HG02588 (cell line): Measurements from ENCODE around the gene MAGI1.

Source experiments
- ATAC-seq: cut with Tn5 transposase; IDR thresholded peaks from one replicate; pipeline ENCODE4 v1.9.1; 2021; ENCODE audit warnings: mild to moderate bottlenecking, moderate library complexity; ENCODE audit not compliant: unreplicated experiment

Gene MAGI1

DNA sequence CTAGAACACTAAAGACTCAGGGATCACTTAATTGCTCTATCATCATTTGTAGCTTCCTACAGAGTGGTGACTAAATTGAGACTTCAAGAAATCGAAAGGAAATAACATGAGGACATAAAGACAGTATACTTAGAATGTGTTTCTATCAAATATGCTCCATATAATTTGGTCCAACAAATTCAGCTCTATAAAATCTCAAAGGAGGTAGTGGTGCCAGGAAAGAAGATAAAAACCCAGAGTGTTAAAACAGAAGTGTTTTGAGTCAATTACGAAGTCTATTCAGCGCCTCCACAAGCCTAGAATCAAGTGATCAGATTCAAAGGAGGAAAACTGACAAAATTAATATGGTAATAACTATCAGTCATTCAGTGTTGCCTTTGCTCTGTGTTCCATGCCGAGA is 22.9 kb downstream of the MAGI1 start:
- ATAC-seq: no peak

DNA sequence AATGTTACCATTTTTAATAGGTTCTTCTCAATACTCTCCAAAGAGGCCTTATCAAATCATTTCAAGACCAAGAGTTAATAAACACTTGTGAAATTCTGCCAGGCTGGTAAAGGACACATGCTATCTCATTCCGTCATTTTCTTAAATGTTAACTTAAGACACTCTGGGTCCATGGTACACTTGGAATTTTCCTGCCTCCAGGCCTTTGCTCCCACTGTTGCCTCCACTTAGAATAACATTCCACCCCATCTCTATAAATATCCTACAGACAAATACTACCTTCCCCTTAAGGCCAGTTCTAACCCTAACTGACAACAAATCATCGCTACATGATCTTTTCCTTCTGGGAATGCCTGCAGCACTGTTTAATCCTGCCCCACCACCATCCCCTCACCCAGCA is 24.1 kb downstream of the MAGI1 start:
- ATAC-seq: no peak

GRCh38 chr3:66014056-66014455 is 24.7 kb downstream of the MAGI1 start:
- ATAC-seq: no peak

- no peak for ATAC-seq
These were observed 26.0 kb downstream of the MAGI1 start for GRCh38 chr3:66012711-66013110.

DNA sequence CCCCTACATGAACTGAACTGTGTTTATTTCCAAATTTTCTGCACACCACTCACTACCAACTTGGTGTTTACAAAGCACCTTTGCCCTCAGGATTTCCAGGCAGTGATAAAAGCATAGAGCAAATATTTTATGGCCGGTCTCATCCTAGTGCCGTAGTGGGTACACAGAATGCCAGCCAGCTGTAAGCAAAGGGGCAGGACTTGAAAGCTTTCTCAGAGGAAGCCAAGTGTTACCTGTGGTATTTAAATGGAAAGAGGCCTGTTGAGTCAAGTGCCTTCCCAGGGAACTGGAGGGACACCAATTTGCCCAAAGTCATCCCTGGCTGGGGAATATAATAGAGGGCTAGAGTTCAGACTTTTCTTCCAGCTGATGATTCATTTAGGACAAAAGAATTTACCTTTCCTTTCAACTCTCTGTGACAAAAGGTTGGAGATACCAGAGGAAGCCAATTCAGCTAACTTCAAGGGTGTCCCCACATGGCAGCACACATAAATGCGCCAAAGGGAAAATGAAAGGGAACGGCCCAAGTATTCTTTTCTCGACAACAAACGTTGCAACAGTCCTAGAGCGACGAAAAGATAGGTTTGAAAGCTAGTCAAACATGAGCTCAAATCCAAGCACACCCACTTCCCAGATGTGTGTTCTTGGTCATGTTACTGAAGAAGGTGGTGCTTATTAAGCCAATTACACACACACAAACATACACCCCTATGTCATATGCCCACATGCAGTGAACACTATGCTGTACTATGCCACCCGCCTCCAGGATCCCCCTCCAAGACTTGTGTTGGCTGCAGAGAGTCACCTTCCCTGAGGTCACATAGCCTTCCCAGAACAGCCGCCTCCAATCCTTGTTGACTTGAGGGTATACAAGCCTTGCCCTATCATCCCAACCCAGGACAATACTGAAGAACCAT is 27.7 kb downstream of the MAGI1 start:
- ATAC-seq: no peak

DNA sequence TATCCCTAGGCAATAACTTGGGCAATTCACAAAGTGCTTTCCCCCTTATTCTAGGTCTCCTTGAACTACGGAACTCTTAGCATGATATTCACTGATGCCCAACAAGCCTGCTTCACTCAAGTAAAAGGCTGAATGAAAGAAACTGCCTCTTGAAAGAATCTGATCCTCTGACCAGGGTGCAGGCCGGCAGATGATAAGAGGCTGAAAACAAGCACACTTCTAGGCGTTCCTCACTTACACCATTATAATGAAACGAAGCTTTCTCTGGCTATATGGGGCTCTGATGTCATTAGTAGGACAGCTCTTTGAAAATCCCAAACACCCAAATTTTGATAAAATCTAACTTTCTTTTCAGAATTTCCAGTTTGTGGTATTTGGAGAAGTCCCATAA is 28.4 kb downstream of the MAGI1 start:
- ATAC-seq: no peak

GRCh38 chr3:66004244-66004643 is 34.5 kb downstream of the MAGI1 start:
- ATAC-seq: no peak

GRCh38 chr3:66001626-66002025 is 37.1 kb downstream of the MAGI1 start:
- ATAC-seq: no peak

DNA sequence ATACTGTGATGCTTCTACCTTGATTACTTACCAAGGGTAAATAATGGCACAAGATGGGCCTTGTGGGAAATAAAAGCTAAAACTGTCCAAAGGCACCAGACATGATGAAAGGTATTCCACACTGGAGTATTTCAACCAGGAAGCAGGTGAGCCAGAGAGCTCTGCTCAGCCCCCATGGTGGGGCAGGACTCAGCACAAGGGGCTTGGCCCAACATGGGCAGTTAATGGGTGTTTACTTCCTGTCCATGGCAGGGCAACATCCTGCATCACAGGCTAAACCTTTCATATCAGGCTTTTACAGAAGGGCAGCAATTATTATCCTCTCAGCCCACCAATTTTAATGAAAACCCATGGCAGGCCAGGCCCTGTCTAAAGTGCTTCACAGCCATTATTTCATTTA is 38.2 kb downstream of the MAGI1 start:
- no peak for ATAC-seq

DNA sequence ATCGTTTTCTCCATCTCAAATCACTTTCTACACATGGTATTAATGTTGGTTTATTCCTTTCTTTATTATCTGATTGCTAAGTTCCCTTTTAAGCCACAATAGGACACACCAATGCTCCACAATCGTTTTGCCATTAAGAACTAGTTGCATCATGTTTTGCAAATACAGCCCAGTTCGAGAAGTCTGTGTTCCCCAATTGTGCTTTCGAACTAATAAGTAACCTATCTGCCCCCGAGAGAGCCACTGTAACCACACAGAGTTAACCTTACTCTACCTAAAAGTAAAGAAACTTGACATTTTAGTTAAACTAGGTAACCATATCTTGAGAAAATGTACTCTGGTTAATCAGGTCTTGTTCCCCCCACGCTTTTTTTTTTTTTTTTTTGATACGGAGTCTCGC is 39.1 kb downstream of the MAGI1 start:
- no peak for ATAC-seq

DNA sequence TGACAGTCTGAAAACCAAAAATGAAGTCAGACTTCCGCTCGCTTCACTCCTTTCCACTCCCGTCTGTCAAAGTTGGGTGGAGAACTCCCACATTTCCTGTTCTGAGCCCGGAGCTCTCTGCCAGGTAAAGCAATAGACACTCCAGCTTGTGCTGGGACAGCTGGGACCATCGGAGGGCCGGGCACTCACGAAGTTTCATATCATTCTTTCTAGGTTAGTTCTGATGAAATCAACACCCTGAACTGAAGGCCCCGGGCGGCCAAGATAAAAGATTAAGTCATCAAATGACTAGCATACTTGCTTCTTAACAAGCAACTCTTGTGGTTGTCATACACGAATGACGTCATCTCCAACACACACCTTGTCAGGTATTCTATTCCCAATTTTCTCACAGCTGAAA is 42.1 kb downstream of the MAGI1 start:
- no peak for ATAC-seq

GRCh38 chr3:65995515-65995914 is 43.2 kb downstream of the MAGI1 start:
- ATAC-seq: no peak

- ATAC-seq: no peak
These were observed 43.7 kb downstream of the MAGI1 start for GRCh38 chr3:65995030-65995429.

- no peak for ATAC-seq
These were observed 45.4 kb downstream of the MAGI1 start for GRCh38 chr3:65993134-65993900.

DNA sequence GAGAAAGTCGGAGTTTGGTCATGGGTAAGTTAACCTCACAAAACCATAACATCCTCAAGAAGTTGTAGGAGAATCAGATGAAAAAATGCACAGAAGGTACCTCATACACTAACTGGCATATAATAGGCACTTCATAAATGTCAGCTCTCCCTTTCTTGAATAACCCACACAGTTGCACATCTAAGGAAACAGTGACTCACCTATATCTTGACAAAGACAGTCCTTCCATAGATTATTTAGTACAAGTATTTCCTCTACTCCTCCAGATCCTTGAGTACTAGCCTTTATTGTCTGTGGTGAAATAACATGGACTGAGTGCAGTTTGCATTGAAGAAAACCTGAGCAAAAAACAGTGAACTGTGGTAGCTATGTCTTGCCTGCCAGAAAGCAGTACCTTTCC is 46.6 kb downstream of the MAGI1 start:
- ATAC-seq: no peak

DNA sequence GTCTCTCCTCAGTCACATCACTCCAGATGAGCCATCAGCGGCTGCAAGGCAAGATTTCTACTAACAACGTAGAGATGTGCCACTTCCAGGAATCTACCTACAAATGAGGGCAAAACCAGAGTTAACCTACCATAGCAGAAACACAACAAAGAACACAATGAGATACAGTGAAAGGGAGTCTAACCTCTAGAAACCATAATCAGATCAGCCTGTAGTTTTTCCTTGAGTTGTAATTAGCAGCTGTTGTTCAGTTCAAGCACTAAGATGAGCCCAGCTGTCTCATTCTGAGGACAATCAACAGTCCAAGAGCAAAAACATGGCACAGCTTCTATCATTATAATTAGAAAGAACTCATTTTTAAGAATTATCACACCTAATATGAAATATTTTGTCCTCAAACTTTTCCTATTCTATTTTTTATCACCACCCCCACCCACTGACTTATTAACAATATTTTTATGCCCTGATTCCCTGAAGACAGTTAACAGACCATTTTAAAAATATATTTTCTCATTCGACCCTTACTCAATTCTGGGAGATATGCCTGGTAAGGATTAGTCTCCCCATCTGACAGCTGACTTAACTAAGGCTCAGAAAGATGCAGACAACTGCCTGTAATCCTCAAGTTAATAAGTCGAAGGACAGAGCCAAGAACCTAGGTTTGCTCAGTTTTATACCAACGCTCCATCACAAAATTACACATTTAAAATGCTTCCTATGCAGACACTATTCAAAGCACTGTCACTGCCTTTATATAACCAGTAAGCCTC is 50.1 kb downstream of the MAGI1 start:
- ATAC-seq: no peak

GRCh38 chr3:65986285-65986684 is 52.4 kb downstream of the MAGI1 start:
- no peak for ATAC-seq

DNA sequence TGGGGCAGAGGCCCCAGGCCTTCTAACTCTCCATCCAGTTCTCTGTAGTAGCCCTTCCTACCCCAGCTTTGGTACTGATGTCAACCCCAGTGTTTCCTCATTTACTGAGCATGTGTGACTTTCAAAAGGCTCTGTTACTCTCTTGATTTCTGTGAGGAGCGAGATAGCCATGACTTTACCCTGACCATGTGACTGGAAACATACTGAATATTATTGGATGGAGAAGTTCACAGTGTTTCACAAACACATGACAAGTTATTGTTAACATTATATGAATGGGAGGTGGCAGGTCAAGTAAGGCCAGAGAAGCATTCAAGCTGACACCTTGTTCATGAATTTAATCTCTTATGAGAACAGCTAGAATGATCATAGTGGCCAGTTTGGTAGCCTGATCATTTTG is 53.7 kb downstream of the MAGI1 start:
- ATAC-seq: no peak

GRCh38 chr3:65983100-65983499 is 55.6 kb downstream of the MAGI1 start:
- no peak for ATAC-seq

- no peak for ATAC-seq
These were observed 59.0 kb downstream of the MAGI1 start for GRCh38 chr3:65979731-65980130.

- ATAC-seq: no peak
These were observed 59.6 kb downstream of the MAGI1 start for GRCh38 chr3:65979162-65979561.
